Ovary (tissue), 9 donors: Measurements from ENCODE around the gene CLDN24. TPM values are rescaled to one million over a fixed set of nuclear protein-coding genes. Genes with fewer than 3 reads are reported as not detected.

ENCODE experiments used
- DNase-seq, 5 donors: peaks; one replicate each; pipeline ENCODE4 v3.0.0-alpha.2; 2019 to 2020
- H3K27ac ChIP-seq, 2 donors: fragments of 200-600 bp; one replicate each; pipeline versions ENCODE4 v1.5.1 to v1.8.0; 2019 to 2022
- H3K27me3 ChIP-seq: fragments of 200-600 bp; one replicate; pipeline ENCODE4 v1.8.0; 2022
- H3K36me3 ChIP-seq: fragments of 200-600 bp; sonication (generic); one replicate; pipeline ENCODE4 v1.5.1; 2019
- H3K4me1 ChIP-seq: one replicate; pipeline ENCODE4 v1.8.1; 2013; ENCODE audit warnings: mild to moderate bottlenecking, moderate library complexity; ENCODE audit not compliant: insufficient read depth
- H3K4me3 ChIP-seq: fragments of 200-600 bp; sonication (generic); one replicate; pipeline ENCODE4 v1.5.1; 2017
- H3K9me3 ChIP-seq, 2 donors: fragments of 200-600 bp in 1 of 2; sonication (generic) in 1 of 2; one replicate each; pipeline versions ENCODE4 v1.5.1 to v1.8.1; 2013 to 2019; ENCODE audit warnings: mild to moderate bottlenecking in 1 of 2, moderate library complexity in 1 of 2
- EP300 ChIP-seq: sonication (generic); formaldehyde crosslinking; IDR thresholded peaks from one replicate; pipeline ENCODE4 v1.6.1; 2017; ENCODE audit warnings: antibody characterized with exemption
- POLR2A ChIP-seq: fragments of 450-650 bp; IDR thresholded peaks from one replicate; pipeline ENCODE4 v1.6.1; 2017; ENCODE audit warnings: antibody characterized with exemption, mild to moderate bottlenecking, moderate library complexity
- WGBS, 3 donors: extraction: QIAGEN DNeasy Blood & Tissue Kit in 1 of 3; methylation state at CpG; one replicate each; pipeline versions ENCODE4 v1.1.5 to v1.1.7; 2013 to 2017; 5-methylcytosine and 5-hydroxymethylcytosine counted together
- intact Hi-C, 4 donors: fragments of 100-400 bp; cut with DNase I; formaldehyde crosslinking; loops; one replicate each; pipeline versions ENCODE4 v1.11.0 to v1.15.1; 2022 to 2023
- polyA plus RNA-seq, 2 donors: library from polyadenylated mRNA; stranded (reverse); fragments of 200-250 nt in 1 of 2; fragments of 350-450 nt in 1 of 2; fragmentation: Illumina TruSeq in 1 of 2; extraction: RNeasy Lipid Tissue Mini Kit (QIAGEN cat#74804) in 1 of 2; gene quantifications; one replicate each; pipeline ENCODE4 v1.2.3, GENCODE V29; 2013 to 2014
- total RNA-seq, 7 donors: library from RNA; depleted of rRNA in 2 of 7; stranded (reverse); fragments of >200 nt in 2 of 7; fragmentation: NEBNext Ultra II Directional in 3 of 7; extraction: Animal tissue kit (Norgen Biotek cat#: 25700) in 3 of 7; gene quantifications; one replicate each; pipeline versions ENCODE4 v1.1.0 to v1.2.4, GENCODE V29; 2016 to 2023
- TF ChIP-seq, protein P1 (sequence below), 3 donors: fragments of 450-650 bp in 2 of 3; fragments of 200-600 bp in 1 of 3; IDR thresholded peaks; one replicate each; pipeline versions ENCODE4 v1.5.1 to v1.8.0; 2016 to 2022; ENCODE audit warnings: antibody characterized with exemption in 3 of 3, mild to moderate bottlenecking in 1 of 3
- donor health status: DM: no; HTN: no; CAD: no; lungs with moderate emphysema.
- donor health status: DM: no; HTN: no; CAD: no.
- donor health status: Bipolar disorder and iron deficiency.
- donor health status: DM: yes; HTN: yes; CAD: no.
- donor health status: DM: no; HTN: no; CAD: no.
- donor health status: DM: yes; HTN: yes; CAD: no.

CLDN24 gene
- total and polyA plus RNA-seq, 9 donors: not detected

DNA sequence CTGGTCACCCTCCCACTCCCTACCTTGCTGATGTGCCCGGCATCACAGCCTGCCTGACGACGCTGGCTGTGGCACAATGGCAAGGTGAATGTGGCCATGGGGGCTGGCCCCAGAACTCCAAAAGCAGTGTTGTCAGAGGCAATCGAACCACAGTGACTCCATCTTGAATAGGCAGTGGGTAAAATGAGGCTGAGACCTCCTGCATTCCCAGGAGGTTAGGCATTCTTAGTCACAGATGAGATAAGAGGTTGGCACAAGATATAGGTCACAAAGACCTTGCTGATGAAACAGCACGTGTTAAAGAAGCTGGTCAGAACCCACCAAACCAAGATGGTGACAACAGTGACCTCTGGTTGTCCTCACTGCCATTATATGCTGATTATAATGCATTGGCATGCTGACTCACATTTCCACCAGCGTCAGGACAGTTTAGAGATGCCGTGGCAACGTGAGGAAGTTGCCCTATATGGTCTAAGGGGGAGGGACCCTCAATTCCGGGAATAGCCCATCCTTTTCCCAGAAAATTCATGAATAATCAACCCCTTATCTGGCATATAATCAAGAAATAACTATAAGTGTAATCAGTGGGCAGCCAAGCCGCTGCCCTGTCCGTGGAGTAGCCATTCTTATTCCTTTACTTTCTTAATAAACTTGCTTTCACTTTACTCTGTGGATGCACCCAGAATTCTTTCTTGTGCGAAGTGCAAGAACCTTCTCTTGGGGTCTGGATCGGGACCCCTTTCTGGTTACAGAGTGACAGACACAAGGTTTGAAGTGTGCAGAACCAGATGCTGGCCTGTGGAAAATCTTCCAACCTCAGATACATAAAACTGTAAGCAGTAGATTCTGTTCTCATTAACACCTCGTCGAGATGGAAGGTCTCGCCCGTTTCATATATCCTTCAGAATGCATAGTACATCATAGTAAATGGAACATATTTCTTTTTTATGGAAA is 26.8 kb upstream of the CLDN24 start:
- Histone ChIP-seq H3K27me3 (no peaks in the 10 kb centered on the region), H3K4me3 (no peak overlapping the region), H3K36me3 (no peaks in the 10 kb centered on the region), H3K9me3 (no peaks in the 10 kb centered on the region), H3K4me1 (no peaks in the 10 kb centered on the region), H3K27ac (no peak overlapping the region)
- intact Hi-C loops: no loop called here
- DNase-seq: no peak
- 78 to 80% (median 78%) methylated on average over 17 of the region's 17 CpGs for WGBS, 3 donors
- no peak for TF ChIP-seq POLR2A
- no peak for TF ChIP-seq EP300
- TF ChIP-seq, protein P1, sequence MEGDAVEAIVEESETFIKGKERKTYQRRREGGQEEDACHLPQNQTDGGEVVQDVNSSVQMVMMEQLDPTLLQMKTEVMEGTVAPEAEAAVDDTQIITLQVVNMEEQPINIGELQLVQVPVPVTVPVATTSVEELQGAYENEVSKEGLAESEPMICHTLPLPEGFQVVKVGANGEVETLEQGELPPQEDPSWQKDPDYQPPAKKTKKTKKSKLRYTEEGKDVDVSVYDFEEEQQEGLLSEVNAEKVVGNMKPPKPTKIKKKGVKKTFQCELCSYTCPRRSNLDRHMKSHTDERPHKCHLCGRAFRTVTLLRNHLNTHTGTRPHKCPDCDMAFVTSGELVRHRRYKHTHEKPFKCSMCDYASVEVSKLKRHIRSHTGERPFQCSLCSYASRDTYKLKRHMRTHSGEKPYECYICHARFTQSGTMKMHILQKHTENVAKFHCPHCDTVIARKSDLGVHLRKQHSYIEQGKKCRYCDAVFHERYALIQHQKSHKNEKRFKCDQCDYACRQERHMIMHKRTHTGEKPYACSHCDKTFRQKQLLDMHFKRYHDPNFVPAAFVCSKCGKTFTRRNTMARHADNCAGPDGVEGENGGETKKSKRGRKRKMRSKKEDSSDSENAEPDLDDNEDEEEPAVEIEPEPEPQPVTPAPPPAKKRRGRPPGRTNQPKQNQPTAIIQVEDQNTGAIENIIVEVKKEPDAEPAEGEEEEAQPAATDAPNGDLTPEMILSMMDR (IDR thresholded peaks at IDR 0.05): no peak

GRCh38 chr4:183348136-183348535 is 25.9 kb upstream of the CLDN24 start:
- intact Hi-C loops: no loop called here
- no peaks in the 10 kb centered on the region for H3K9me3 ChIP-seq
- H3K36me3 ChIP-seq: no peaks in the 10 kb centered on the region
- DNase-seq: no peak
- TF ChIP-seq, protein P1 (IDR thresholded peaks at IDR 0.05): no peak
- TF ChIP-seq POLR2A (no peak), EP300 (no peak)
- H3K27ac ChIP-seq: no peak overlapping the region
- no peak overlapping the region for H3K4me3 ChIP-seq
- no peaks in the 10 kb centered on the region for H3K4me1 ChIP-seq
- 87 to 95% (median 88%) methylated on average over 12 of the region's 12 CpGs for WGBS, 3 donors
- H3K27me3 ChIP-seq: no peaks in the 10 kb centered on the region

- H3K36me3 ChIP-seq: no peaks in the 10 kb centered on the region
- intact Hi-C loops: no loop called here
- no peak overlapping the region for H3K4me3 ChIP-seq
- no peak overlapping the region for H3K27ac ChIP-seq
- no peak for DNase-seq
- TF ChIP-seq, protein P1 (IDR thresholded peaks at IDR 0.05): no peak
- TF ChIP-seq POLR2A (no peak), EP300 (no peak)
- no peaks in the 10 kb centered on the region for H3K9me3 ChIP-seq
- peaks cover 4% of the 10 kb centered on the region for H3K4me1 ChIP-seq
- H3K27me3 ChIP-seq: no peaks in the 10 kb centered on the region
- WGBS, 3 donors: 82 to 85% (median 83%) methylated on average over 4 of the region's 4 CpGs
Observed at GRCh38 chr4:183347566-183347965, 25.3 kb upstream of the CLDN24 start.

GRCh38 chr4:183347146-183347545 is 24.9 kb upstream of the CLDN24 start:
- no peak for DNase-seq
- 88 to 90% (median 88%) methylated on average over 8 of the region's 8 CpGs for WGBS, 3 donors
- no peaks in the 10 kb centered on the region for H3K27me3 ChIP-seq

More at GRCh38 chr4:183347146-183347545, 24.9 kb upstream of the CLDN24 start:
- no peaks in the 10 kb centered on the region for H3K36me3 ChIP-seq
- H3K9me3 ChIP-seq: no peaks in the 10 kb centered on the region
- H3K4me1 ChIP-seq: peaks cover 4% of the 10 kb centered on the region
- intact Hi-C loops: no loop called here
- TF ChIP-seq EP300 (no peak), POLR2A (no peak)
- TF ChIP-seq, protein P1 (IDR thresholded peaks at IDR 0.05): no peak
- H3K27ac ChIP-seq: no peak overlapping the region
- no peak overlapping the region for H3K4me3 ChIP-seq
